ENCODE measurements around the gene CREB3L2. TPM values are rescaled to one million over a fixed set of nuclear protein-coding genes. Genes with fewer than 3 reads are reported as not detected.

Gene CREB3L2
- total and polyA plus RNA-seq, 10 of the 15 experiments (the other 5 are each of a cell fraction or from before 2014, with no cell fraction given): 6.4 to 67.1 (median 26.2) TPM

GRCh38 chr7:137848095-137848494 lies 153.8 kb downstream of the CREB3L2 start (continued):
- no peak for TF ChIP-seq RAD51 (IDR thresholded peaks at IDR 0.05)
- TF ChIP-seq, protein P1, sequence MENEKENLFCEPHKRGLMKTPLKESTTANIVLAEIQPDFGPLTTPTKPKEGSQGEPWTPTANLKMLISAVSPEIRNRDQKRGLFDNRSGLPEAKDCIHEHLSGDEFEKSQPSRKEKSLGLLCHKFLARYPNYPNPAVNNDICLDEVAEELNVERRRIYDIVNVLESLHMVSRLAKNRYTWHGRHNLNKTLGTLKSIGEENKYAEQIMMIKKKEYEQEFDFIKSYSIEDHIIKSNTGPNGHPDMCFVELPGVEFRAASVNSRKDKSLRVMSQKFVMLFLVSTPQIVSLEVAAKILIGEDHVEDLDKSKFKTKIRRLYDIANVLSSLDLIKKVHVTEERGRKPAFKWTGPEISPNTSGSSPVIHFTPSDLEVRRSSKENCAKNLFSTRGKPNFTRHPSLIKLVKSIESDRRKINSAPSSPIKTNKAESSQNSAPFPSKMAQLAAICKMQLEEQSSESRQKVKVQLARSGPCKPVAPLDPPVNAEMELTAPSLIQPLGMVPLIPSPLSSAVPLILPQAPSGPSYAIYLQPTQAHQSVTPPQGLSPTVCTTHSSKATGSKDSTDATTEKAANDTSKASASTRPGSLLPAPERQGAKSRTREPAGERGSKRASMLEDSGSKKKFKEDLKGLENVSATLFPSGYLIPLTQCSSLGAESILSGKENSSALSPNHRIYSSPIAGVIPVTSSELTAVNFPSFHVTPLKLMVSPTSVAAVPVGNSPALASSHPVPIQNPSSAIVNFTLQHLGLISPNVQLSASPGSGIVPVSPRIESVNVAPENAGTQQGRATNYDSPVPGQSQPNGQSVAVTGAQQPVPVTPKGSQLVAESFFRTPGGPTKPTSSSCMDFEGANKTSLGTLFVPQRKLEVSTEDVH (IDR thresholded peaks at IDR 0.05; ENCODE audit: low read depth, partially characterized antibody): no peak

GRCh38 chr7:137847568-137848050 lies 154.3 kb downstream of the CREB3L2 start:
- DNase-seq (ENCODE audit: low read depth, low spot score) (peak; percentile 35), FAIRE-seq (peak; percentile 78), ATAC-seq (peak; percentile 61)
- Histone ChIP-seq H3K9me3 (replicated peaks; ENCODE audit: control insufficient read depth, insufficient read depth, low read length) (no peaks in the 10 kb centered on the region; the same call in 2 of the 3 replicates), H3K4me1 (ENCODE audit: control insufficient read depth, insufficient read depth, low read length) (no peaks in the 10 kb centered on the region), H3K79me2 (ENCODE audit: control insufficient read depth, insufficient read depth, low read length) (no peaks in the 10 kb centered on the region), H3K4me3 (peak overlapping the region; percentile 17; the same call in 1 of the 2 replicates), H4K20me1 (ENCODE audit: control insufficient read depth, insufficient read depth) (no peaks in the 10 kb centered on the region), H3K27ac (ENCODE audit: control insufficient read depth, insufficient read depth) (no peak overlapping the region), H3K36me3 (ENCODE audit: control insufficient read depth in 2 of 2, insufficient read depth in 2 of 2, low read length in 1 of 2) (no peaks in the 10 kb centered on the region), H3K27me3 (replicated peaks in 1 of 2; ENCODE audit: control insufficient read depth in 2 of 2, insufficient read depth in 2 of 2, low read length in 1 of 2) (peaks cover 1 to 14% of the 10 kb centered on the region in 2 experiments; a peak in 2 of 4 replicates), H3K4me2 (ENCODE audit: control insufficient read depth, insufficient read depth) (peak overlapping the region; percentile 64), H3K9ac (ENCODE audit: control insufficient read depth, insufficient read depth, low read length) (no peak overlapping the region), H2AFZ (ENCODE audit: control insufficient read depth, low read depth, low read length) (no peak overlapping the region)
- in situ Hi-C loops (cut with MboI) (no loop called here), intact Hi-C loops (cut with micrococcal nuclease; ENCODE audit: unreplicated experiment) (loop anchor here (1.0 to 2.0 kb wide), 2 partner anchors 47 to 48 kb away; no protein-coding TSS in a partner anchor)
- ChIA-PET RAD21 (ENCODE audit: unreplicated experiment) (interaction anchor here (0.7 to 1.3 kb wide), 5 partner anchors 26 to 93 kb away, joined by 3 to 5 read pairs (median 4); no protein-coding TSS in a partner anchor), SMC1A (ENCODE audit: uncharacterized antibody, unreplicated experiment) (interaction anchor here (0.6 to 1.3 kb wide), 4 partner anchors 35 to 179 kb away, joined by 3 to 4 read pairs (median 3); no protein-coding TSS in a partner anchor), CTCF (interaction anchor here (0.9 to 2.2 kb wide), 4 partner anchors 11 to 191 kb away, joined by 3 to 6 read pairs (median 4); no protein-coding TSS in a partner anchor), POLR2A (interaction anchor here (0.6 to 1.5 kb wide), 3 partner anchors 11 to 191 kb away, joined by 3 to 5 read pairs (median 4); no protein-coding TSS in a partner anchor)
- 41% methylated on average over 18 of the region's 18 CpGs for WGBS (ENCODE audit: insufficient coverage, insufficient replicate concordance, low lambda C conversion rate, missing lambda C conversion rate)
- no TSS peak for BruUV-seq (replicated peaks)
- no peak for TF ChIP-seq PAX8 (IDR thresholded peaks at IDR 0.05)
- no peak for TF ChIP-seq TARDBP (IDR thresholded peaks at IDR 0.05; ENCODE audit: borderline replicate concordance)
- no peak for TF ChIP-seq MYB (IDR thresholded peaks at IDR 0.05; ENCODE audit: borderline replicate concordance, low read depth, low read length)
- TF ChIP-seq HDAC2 (IDR thresholded peaks at IDR 0.05): no peak
- no peak for TF ChIP-seq CTCF (IDR thresholded peaks at IDR 0.05 in 2 of 3, conservative IDR thresholded peaks at IDR 0.05 in 1 of 3; ENCODE audit: control insufficient read depth in 2 of 3, extremely low read depth in 1 of 3, insufficient read depth in 1 of 3, low read depth in 3 of 3, low read length in 3 of 3)
- no peak for TF ChIP-seq CREB1 (IDR thresholded peaks at IDR 0.05; ENCODE audit: low read depth)
- TF ChIP-seq NR2C1 (IDR thresholded peaks at IDR 0.05): no peak
- TF ChIP-seq STAT1 (conservative IDR thresholded peaks at IDR 0.05): no peak
- TF ChIP-seq PKNOX1 (IDR thresholded peaks at IDR 0.05): 0 out of 2 replicates have a peak, but pooled peaks have one; percentile 24
- TF ChIP-seq STAT3 (IDR thresholded peaks at IDR 0.05; ENCODE audit: low read depth, low read length): no peak
- TF ChIP-seq ZNF274 (IDR thresholded peaks at IDR 0.05; ENCODE audit: insufficient read depth, insufficient read length): no peak
- no peak for TF ChIP-seq SREBF2 (IDR thresholded peaks at IDR 0.05; ENCODE audit: low read length)

Measured in GM12878 (cell line).